Transverse colon (tissue), 4 donors: ENCODE results near the gene NRARP. TPM values are rescaled to one million over a fixed set of nuclear protein-coding genes. Genes with fewer than 3 reads are reported as not detected.
A peak's percentile ranks its signal among the peaks of the same experiment; 100 is the strongest.

ENCODE experiments used
- DNase-seq: peaks from one replicate; pipeline ENCODE4 v3.0.0-alpha.2; 2019
- H3K27ac ChIP-seq, 4 donors: fragments of 200-600 bp; sonication (generic); 2 replicates each; pipeline ENCODE4 v1.5.1; 2016 to 2018; ENCODE audit warnings: inconsistent platforms in 4 of 4
- H3K27me3 ChIP-seq: fragments of 200-600 bp; sonication (generic); 2 replicates; pipeline ENCODE4 v1.5.1; 2017; ENCODE audit warnings: inconsistent platforms
- H3K36me3 ChIP-seq, 4 donors: fragments of 200-600 bp; sonication (generic); 2 replicates each; pipeline ENCODE4 v1.5.1; 2017 to 2019; ENCODE audit warnings: inconsistent platforms in 4 of 4
- H3K4me1 ChIP-seq, 4 donors: fragments of 200-600 bp; sonication (generic); 2 replicates each; pipeline ENCODE4 v1.5.1; 2017 to 2020; ENCODE audit warnings: inconsistent platforms in 4 of 4
- H3K4me3 ChIP-seq, 4 donors: fragments of 200-600 bp; sonication (generic); 1 replicate in 1 of 4; 2 replicates in 3 of 4; pipeline versions ENCODE4 v1.5.1 to v1.6.1; 2017 to 2019; ENCODE audit warnings: inconsistent platforms in 4 of 4
- H3K9me3 ChIP-seq, 2 donors: fragments of 200-600 bp; sonication (generic); 2 replicates each; pipeline ENCODE4 v1.5.1; 2017 to 2019; ENCODE audit warnings: inconsistent platforms in 2 of 2
- CTCF ChIP-seq, 5 experiments: fragments of 200-600 bp in 3 of 5; fragments of 450-650 bp in 2 of 5; sonication (generic) in 3 of 5; IDR thresholded peaks; 1 replicate in 2 of 5; 2 replicates in 3 of 5; pipeline ENCODE4 v1.5.1; 2016 to 2017; ENCODE audit warnings: antibody characterized with exemption in 5 of 5, inconsistent platforms in 3 of 5, mild to moderate bottlenecking in 2 of 5, moderate library complexity in 1 of 5
- EP300 ChIP-seq: sonication (generic); formaldehyde crosslinking; IDR thresholded peaks from one replicate; pipeline ENCODE4 v1.6.1; 2017; ENCODE audit warnings: antibody characterized with exemption, low read depth
- POLR2A ChIP-seq: fragments of 450-650 bp; IDR thresholded peaks from one replicate; pipeline ENCODE4 v1.6.1; 2016; ENCODE audit warnings: antibody characterized with exemption, mild to moderate bottlenecking, moderate library complexity
- POLR2AphosphoS5 ChIP-seq, 3 donors: sonication (generic); formaldehyde crosslinking; IDR thresholded peaks; one replicate each; pipeline ENCODE4 v1.6.1; 2016; ENCODE audit warnings: antibody characterized with exemption in 3 of 3
- WGBS, 2 donors: methylation state at CpG; one replicate each; pipeline ENCODE4 v1.1.5; 2018; ENCODE audit warnings: low coverage in 1 of 2; 5-methylcytosine and 5-hydroxymethylcytosine counted together
- in situ Hi-C, 4 donors: fragments of 200-750 bp; cut with MboI; loops; one replicate each; pipeline versions ENCODE4 v1.15.0 to v1.15.1; 2017; ENCODE audit warnings: low sequenced_read_pairs in 3 of 4, low pct_ligation_motif_present in 1 of 4, low pct_unique_long_range_greater_than_20kb in 1 of 4
- intact Hi-C: fragments of 100-400 bp; cut with DNase I; formaldehyde crosslinking; loops from one replicate; pipeline ENCODE4 v1.15.1; 2023; ENCODE audit warnings: low total_unique reads
- total RNA-seq, 4 donors: library from RNA; depleted of rRNA; stranded (reverse); fragments of >200 nt; gene quantifications; one replicate each; pipeline ENCODE4 v1.1.0, GENCODE V29; 2016

Gene NRARP
- total RNA-seq, 4 donors from 2014 or later = 92.0 to 343 (median 134) TPM

DNA sequence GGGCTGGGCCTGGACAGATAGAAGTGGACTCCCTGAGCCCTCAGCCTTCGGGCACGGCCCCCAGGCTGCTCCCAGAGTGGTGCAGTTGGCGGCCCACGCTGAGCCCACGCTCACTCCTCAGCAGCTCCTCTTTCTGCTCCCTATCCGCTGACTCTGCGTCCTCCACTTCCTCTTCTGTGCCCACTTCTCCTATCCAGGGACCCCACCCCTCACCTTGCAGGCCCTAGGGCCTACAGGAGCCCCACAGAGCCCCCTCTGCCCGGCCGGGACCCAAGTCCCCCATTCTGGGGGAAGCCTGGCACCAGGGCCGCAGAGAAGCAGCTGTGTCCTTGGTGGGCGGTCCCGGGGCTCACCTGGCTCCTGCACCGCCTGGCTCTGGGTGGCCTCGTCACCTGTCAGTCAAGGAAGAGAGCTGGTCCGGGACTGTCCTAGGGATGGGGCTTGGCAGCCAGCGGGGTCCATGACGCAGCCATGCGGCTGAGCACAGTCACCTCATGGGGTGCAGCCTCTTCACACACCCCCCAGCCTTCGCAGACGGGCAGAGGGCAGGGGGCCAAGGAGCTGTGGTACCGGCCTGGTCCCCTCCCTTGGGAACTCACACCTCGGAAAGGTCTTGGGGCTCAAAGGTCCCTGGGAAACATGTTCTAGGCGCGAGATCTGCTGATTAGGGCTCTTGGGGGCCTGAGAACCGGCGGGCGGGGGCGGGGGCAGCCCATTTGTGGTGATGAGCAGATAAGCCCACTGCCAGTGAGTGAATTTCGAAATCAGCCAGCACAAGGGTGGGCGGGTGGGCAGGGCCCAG, 5.4 kb upstream of the NRARP start:
- in situ Hi-C loops = no loop called here
- H3K27ac ChIP-seq = peak overlapping the region; percentile 86 to 98 (median 96)
- H3K4me3 ChIP-seq = peak overlapping the region in 3 of 4 donors; percentile 0 to 53 (median 24)
- H3K27me3 ChIP-seq = no peaks in the 10 kb centered on the region
- H3K36me3 ChIP-seq = no peaks in the 10 kb centered on the region
- intact Hi-C loops = no loop called here
- TF ChIP-seq POLR2AphosphoS5 (IDR thresholded peaks at IDR 0.05) (peak in 1 of 3 donors; percentile 22), CTCF (IDR thresholded peaks at IDR 0.05) (no peak), EP300 (no peak), POLR2A (peak; percentile 24)
- H3K4me1 ChIP-seq = peaks cover 35 to 82% (median 76%) of the 10 kb centered on the region in 4 donors
- H3K9me3 ChIP-seq = no peaks in the 10 kb centered on the region
- 22% methylated on average over 28 of the region's 30 CpGs; no CpG with 5 or more reads in 1 of the 2 donors for WGBS, 2 donors
- peak; percentile 80 for DNase-seq

DNA sequence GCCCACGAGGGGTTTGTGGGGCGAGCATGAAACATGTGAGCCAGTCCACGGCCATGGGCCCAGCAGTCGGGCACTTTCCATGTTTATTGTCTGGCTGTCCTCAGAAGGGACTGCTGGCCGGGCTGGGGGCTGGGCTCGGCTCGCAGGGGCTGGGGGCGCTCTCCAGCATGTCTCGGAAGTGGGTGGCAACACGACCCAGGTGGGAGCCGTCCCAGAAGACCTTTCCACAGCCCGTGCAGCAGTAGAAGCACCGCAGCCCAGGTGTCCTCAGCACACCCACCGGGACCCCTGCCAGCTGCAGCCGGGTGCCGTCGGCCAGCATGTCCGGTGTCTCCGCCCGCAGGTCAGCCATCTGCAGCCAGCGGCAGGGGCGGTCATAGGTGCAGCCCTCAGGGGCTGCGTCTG, 4.8 kb upstream of the NRARP start:
- DNase-seq = no peak

DNA sequence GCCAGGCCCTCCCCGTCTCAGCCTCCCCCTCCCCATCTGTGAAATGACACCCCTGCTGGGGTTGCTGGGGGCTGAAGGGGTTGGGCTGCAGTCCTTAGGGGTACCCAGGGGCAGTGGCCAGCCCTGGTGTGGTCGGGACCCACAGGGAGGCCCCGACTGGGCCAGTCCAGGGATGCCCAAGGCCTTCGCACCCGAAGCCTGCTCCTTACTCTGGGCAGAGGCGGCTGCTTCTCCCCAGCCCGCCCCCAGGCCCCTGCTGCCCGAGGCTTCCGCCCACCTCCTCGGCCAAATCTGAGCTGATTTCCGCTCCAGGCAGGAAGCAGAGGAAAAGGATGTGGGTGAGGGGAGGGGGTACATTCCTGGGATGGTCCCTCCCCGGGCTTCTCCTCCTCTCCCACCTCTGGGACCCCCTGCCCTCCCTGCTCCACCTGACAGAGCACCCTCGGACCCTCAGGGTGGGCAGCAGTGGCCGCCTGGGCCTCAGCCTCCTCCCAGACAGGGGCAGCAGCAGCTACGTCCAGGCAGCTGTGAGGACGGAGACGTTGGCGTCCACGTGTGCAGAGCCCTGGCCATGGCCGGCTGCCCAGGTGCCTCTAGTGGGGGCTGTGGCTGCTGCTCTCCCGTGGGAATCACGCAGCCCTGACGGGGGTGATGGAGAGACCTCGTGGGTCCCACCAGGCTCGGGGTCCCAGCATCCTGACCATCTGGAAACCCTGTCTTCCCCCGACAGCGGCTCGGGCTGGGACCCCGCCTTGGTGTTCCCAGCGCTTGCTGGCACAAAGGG, 4.2 kb upstream of the NRARP start:
- peak overlapping the region; percentile 86 to 98 (median 96) for H3K27ac ChIP-seq
- H3K36me3 ChIP-seq = no peaks in the 10 kb centered on the region
- intact Hi-C loops (no loop called here), in situ Hi-C loops (no loop called here)
- peaks cover 30 to 76% (median 67%) of the 10 kb centered on the region in 4 donors for H3K4me1 ChIP-seq
- peak overlapping the region in 2 of 4 donors; percentile 37 to 53 for H3K4me3 ChIP-seq
- no peak for TF ChIP-seq POLR2A
- no peak for TF ChIP-seq POLR2AphosphoS5 (IDR thresholded peaks at IDR 0.05)
- TF ChIP-seq CTCF (IDR thresholded peaks at IDR 0.05) = no peak
- no peak for TF ChIP-seq EP300
- 28% methylated on average over 16 of the region's 30 CpGs; no CpG with 5 or more reads in 1 of the 2 donors for WGBS, 2 donors
- H3K27me3 ChIP-seq = peaks cover 3% of the 10 kb centered on the region
- no peaks in the 10 kb centered on the region for H3K9me3 ChIP-seq
- no peak for DNase-seq

More for the DNA sequence above, 4.8 kb upstream of the NRARP start:
- Histone ChIP-seq H3K9me3 (no peaks in the 10 kb centered on the region), H3K36me3 (no peaks in the 10 kb centered on the region), H3K27ac (peak overlapping the region; percentile 86 to 98 (median 96)), H3K27me3 (no peaks in the 10 kb centered on the region), H3K4me3 (peak overlapping the region in 3 of 4 donors; percentile 0 to 53 (median 24)), H3K4me1 (peaks cover 35 to 77% (median 71%) of the 10 kb centered on the region in 4 donors)
- in situ Hi-C loops = no loop called here
- intact Hi-C loops = no loop called here
- 11% methylated on average over 22 of the region's 23 CpGs; no CpG with 5 or more reads in 1 of the 2 donors for WGBS, 2 donors
- TF ChIP-seq POLR2A (no peak), POLR2AphosphoS5 (IDR thresholded peaks at IDR 0.05) (peak in 1 of 3 donors; percentile 8)

GRCh38 chr9:137305798-137306065, 3.7 kb upstream of the NRARP start:
- TF ChIP-seq POLR2AphosphoS5 (IDR thresholded peaks at IDR 0.05) = no peak
- TF ChIP-seq CTCF (IDR thresholded peaks at IDR 0.05) = peak in 1 of 5 experiments; percentile 1
- no peaks in the 10 kb centered on the region for H3K36me3 ChIP-seq
- H3K4me1 ChIP-seq = peaks cover 30 to 71% (median 66%) of the 10 kb centered on the region in 4 donors
- intact Hi-C loops = no loop called here
- WGBS, 2 donors = 25% methylated on average over 6 of the region's 8 CpGs; no CpG with 5 or more reads in 1 of the 2 donors
- in situ Hi-C loops = no loop called here
- H3K4me3 ChIP-seq = peak overlapping the region in 2 of 4 donors; percentile 37 to 53
- peak overlapping the region; percentile 86 to 98 (median 96) for H3K27ac ChIP-seq
- H3K27me3 ChIP-seq = peaks cover 8% of the 10 kb centered on the region
- DNase-seq = no peak
- H3K9me3 ChIP-seq = no peaks in the 10 kb centered on the region
